HG02885 (cell line): ENCODE results near the gene VIPR1.
A peak's percentile ranks its signal among the peaks of the same experiment; 100 is the strongest.
"Not testable (repeated sequence)": the region's sequence is repeated elsewhere in the genome, so short reads cannot be mapped to it uniquely, and the experiment has no call there.

Experiments
- ATAC-seq: cut with Tn5 transposase; IDR thresholded peaks from one replicate; pipeline ENCODE4 v1.9.1; 2021; ENCODE audit warnings: mild to moderate bottlenecking; ENCODE audit not compliant: unreplicated experiment, poor library complexity

VIPR1 gene

DNA sequence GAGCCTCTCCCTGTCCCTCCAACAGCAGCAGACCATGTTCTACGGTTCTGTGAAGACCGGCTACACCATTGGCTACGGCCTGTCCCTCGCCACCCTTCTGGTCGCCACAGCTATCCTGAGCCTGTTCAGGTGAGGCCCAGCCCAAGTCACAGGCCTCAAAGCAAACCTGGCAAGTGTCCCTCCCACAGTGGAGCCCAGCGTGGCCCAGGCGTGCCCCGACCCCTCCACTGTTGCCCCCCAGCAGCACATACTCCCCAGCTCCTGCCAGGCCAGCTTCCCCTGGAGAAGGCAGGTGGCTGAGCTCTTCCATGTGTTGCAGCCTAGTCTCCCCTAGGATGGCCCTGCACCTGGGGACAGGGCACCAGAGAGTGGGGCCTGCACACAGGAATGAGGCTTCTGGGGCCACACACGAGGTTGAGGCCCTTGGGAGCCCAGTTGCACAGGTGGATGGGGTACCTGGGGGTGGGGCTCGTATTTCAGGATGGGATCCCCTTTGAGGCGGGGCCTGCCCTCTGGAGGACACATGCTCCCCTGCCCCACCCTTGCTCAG is 25.0 kb downstream of the VIPR1 start:
- ATAC-seq, result no peak

DNA sequence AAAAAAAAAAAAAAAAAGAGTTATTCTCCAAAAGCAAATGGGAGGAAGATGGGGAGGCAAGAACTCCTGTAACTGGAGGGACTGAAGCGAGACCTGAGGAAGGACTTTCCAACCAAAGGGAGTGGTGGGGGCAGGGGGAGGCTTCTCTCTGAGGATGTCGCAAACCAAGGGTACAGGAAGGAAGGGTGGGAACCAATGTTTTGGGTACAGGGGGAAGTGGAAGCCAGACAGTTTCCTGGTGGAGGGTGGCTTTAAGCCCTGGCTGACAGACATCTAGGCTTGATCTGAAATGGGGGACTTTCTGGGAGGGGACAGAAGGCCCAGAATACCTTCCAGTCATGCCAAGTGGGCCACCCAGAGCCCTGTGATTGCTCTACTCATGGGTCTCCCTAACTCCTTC is 27.0 kb downstream of the VIPR1 start:
- ATAC-seq, result no peak

DNA sequence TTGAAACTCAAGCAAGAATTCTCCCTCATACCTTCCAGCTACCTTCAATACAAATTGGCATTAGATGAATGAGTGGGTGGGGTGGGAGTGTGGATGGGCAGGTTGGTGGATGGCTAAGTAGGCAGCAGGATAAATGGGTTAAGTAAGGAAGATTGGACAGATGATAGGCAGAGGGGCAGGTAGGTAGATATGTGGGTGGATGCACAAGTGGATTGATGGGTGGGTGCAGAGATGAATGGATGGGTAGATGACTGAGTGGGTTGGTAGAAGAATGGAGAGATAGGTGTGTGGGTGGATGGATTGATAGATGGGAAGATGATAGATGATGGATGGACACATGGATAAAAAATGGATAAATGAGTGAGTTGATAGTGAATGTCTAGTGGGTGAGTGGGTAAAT is 27.6 kb downstream of the VIPR1 start:
- ATAC-seq, result no peak

GRCh38 chr3:42531470-42531869 is 29.0 kb downstream of the VIPR1 start:
- ATAC-seq, result no peak

- ATAC-seq, result no peak
These were observed 29.8 kb downstream of the VIPR1 start for GRCh38 chr3:42532229-42532628.

- ATAC-seq, result no peak
These were observed 30.9 kb downstream of the VIPR1 start for GRCh38 chr3:42533161-42533897.

DNA sequence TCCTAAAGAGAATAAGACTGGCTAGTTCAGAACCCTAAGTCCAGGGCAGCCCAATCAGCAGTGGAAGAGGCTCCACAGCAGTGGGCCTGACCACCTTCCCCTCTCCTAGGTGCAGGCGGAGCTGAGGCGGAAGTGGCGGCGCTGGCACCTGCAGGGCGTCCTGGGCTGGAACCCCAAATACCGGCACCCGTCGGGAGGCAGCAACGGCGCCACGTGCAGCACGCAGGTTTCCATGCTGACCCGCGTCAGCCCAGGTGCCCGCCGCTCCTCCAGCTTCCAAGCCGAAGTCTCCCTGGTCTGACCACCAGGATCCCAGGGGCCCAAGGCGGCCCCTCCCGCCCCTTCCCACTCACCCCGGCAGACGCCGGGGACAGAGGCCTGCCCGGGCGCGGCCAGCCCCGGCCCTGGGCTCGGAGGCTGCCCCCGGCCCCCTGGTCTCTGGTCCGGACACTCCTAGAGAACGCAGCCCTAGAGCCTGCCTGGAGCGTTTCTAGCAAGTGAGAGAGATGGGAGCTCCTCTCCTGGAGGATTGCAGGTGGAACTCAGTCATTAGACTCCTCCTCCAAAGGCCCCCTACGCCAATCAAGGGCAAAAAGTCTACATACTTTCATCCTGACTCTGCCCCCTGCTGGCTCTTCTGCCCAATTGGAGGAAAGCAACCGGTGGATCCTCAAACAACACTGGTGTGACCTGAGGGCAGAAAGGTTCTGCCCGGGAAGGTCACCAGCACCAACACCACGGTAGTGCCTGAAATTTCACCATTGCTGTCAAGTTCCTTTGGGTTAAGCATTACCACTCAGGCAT is 33.7 kb downstream of the VIPR1 start:
- ATAC-seq, result no peak

GRCh38 chr3:42537350-42537749 is 34.9 kb downstream of the VIPR1 start:
- ATAC-seq, result no peak

DNA sequence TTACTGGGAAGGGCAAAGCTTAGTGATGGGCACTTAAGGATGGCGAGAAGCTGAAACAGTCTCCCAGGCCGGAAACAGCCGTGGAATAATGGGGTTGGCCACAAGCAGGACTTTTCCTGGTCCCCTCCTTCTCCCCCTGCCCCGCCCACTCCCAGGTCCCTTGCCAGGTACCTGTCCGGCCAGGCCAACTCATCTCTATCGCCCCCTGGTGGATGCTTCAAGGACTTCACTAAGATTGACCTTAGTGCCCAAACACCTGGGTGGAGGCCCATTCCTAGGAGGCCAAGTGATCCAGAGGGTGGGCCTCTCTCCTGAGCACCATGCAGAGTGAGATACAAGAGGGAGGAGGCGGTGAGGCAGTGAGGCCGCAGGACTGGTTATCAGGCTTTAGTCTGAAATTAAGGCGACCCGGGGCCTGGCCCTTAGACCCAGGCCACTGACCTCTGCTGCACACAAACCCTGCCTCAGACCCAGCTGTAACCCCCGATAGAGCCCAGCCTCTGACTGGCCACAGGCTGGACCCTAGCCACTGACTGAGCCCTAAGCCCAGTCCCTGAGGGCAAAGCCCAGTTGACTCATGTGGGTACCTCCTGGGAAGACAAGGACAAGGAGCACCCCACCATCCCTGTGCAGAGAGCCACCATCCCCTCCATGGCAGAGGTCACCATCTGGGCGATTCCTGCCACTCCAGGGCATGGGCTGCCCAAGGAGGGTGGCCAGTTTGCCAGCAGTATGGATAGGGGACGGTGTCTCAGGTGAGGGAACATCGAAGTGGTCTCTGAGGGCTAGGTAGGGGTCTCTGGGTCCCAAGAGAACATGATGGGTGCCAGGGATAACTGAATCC is 37.6 kb downstream of the VIPR1 start:
- ATAC-seq, result peak; percentile 51

- ATAC-seq, result no peak
These were observed 38.6 kb downstream of the VIPR1 start for GRCh38 chr3:42541079-42541478.

DNA sequence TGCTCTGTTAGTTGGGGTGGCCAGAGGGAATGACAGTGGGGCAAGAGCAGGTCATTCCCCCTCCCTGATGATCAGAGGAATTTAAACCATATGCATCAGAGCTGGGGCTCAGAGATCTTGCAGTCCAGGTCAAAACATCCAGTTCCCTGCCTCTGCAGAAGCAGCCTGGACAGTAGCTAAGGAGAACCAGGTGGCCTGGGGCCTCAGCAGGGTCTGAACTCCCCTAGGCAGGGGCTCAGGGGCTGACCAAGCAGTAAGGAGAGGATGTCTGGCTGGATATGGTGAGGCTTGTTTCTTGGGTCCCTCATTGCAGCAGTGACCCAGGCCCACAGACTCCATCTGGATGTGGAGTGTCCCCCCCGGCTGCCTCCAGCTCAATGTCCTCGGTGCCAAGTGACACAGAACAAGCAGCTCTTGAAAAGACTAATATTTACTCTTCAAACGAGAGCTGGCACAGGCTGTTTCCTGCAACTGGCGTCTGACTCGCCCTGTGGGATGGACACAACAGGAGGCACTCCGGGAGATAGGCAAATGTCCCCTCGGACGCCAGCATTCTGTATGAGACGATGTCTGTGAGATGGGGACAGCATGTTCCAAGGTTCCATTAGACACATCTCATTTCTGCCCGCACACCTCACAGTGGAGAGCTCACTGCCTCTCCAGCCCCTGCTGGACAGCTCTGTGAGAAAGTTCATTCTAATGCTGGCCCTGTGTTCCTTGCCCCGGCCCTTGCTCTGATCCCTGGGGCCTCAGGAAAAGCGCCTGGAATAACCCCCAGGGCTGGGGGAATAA is 42.2 kb downstream of the VIPR1 start:
- no peak for ATAC-seq

DNA sequence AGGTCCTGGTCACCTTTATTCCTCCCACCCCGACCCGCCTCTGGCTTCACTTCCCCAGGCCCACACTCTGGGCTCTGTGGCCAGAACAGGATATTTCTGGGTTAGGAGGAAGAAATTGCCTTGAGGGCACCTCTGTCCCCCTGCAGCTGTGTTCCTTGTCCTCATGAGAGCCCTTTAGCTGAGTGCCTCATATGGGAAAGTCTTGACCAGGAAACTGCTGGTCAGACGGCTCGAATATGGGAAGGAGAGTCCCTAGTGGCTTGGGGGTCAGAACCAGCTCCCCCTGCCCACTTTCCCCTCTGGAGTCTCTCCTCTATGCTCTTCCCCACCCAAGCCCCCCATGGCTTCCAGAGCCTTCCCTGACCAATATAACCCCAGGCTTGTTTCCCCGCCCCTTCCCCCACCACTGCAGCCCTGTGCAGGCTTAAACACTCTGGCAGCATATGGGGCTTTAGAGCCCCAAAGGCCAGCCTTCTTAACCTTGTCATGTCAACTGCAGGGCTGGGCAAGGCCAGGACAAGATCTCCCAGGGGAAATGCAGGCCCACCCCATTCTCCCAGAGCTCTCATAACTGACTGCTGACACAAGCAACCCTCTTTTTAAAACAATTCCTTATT is 42.9 kb downstream of the VIPR1 start:
- no peak for ATAC-seq

GRCh38 chr3:42546691-42547213 is 44.3 kb downstream of the VIPR1 start:
- ATAC-seq, result no peak

DNA sequence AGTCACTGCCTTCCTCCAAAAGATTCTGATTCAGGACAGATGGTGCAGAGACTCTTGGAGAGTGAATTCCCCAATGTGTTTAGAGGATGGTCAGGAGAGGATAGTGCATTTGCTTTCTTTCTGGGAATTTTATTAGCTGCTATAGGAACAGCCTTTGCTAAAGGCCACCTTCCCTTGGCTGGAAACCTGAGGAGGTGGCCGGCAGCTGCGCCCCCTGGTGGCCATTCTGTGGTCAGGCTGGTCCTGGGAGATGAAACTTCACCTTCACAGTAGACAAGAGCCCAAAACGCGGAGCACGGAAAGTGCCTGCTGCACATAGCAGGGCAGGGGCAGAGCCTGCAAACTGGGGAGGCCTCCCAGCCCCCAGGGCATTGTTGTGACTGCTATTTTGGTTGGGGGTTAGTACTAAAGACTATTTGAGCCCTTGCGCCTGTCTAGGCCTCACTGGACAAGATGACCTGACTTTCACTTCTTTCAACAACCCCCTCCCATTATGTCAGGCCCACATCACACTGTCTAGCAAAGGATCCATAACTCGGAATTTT is 45.0 kb downstream of the VIPR1 start:
- peak; percentile 60 for ATAC-seq

DNA sequence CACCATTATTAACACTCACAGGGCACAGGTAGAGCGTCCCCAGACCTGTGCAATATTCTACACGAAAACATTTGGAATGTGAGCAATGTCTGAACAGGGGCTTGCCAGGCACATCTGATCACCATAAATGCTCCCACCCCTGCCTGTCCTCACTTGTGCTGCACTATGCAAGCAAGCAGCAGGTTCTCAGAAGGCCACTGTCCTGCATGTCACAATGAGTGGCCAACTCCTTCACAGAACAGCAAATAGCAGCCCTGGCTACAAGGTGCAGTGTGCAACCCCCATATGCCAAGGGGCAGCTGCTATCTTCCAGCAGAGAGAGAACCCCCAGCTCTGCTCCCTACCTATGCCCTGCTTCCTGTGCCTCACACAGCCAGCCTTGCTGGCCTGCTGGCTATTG is 46.7 kb downstream of the VIPR1 start:
- ATAC-seq, result no peak

GRCh38 chr3:42550250-42550649 is 47.8 kb downstream of the VIPR1 start:
- ATAC-seq, result no peak

DNA sequence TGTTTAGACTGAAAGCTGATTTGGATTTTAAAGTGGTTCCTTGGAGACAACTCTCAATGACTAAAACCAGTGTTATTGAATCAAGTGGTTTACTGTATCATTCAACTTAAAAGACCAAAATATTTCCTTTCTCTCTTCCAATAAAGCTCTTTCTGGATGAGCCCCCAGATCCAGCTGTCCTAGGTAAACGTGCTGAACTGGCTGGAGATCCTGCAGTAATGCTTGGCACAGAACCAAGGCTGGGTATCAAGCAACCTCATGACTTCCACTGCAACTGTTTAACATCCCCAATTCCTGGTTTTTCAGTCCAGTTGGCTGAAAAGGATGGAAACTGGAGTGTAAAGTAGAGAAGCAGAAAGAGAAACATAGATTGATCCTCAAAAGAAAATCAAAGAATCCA is 50.4 kb downstream of the VIPR1 start:
- no peak for ATAC-seq

DNA sequence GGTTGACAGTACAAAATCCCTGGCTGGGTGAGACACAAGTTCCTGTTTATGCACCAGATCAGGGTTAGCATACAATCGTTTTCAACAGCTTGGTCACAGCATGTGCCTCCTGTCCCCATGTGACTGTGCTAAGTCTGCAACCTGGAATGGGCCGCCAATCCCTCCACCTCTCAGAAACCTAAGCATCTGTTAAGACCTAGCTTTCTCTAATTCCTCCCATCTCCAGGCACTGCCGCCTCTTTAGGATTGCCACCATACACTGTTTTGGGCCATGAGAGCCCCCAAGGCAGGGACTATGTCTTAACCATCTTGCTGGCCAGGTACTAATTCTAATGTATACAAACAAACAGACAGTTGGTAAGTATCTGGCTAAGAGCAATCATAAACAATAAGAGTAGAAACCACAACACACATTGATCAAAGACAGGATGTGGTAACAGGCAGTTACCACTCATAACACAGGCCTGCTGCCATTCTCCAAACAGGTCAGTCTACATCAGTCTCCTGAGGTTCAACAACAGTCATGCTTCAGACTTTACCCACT is 53.7 kb downstream of the VIPR1 start:
- peak; percentile 57 for ATAC-seq

GRCh38 chr3:42556817-42557216 is 54.4 kb downstream of the VIPR1 start:
- not testable (repeated sequence) for ATAC-seq
